ENCODE data around the gene MFRP. TPM values are rescaled to one million over a fixed set of nuclear protein-coding genes. Genes with fewer than 3 reads are reported as not detected.

Gene MFRP
- total RNA-seq, 1 donor from 2014 or later: not detected

DNA sequence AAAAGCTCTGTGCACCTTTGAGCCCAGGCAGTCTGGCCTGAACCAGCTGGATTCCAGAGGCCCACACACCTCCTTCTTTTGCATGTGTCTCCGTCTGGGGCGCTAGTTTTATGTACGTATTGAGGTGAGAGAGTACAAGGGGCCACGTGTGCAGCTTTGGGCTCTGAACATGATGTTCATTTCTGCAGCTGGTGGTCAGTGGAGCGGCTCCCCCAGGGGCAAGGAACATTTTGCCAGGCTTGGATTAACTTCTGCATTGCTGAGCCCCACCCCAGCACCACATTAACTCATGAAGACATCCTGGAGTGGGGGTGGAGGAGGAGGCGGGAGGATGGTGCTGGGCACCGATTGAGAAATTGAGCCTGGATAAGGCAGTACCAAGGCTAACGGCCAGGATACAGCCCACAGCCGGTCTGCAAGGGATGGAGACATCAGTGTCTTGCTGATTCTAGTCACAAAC is 21.2 kb upstream of the MFRP start:
- Histone ChIP-seq H3K27me3 (ENCODE audit: control insufficient read depth in 3 of 3, insufficient read depth in 3 of 3, low read length in 3 of 3) (peaks cover 0 to 6% (median 0%) of the 10 kb centered on the region in 3 donors), H3K4me3 (ENCODE audit: low read length in 3 of 3) (peak overlapping the region; percentile 17 to 68 (median 54)), H3K27ac (ENCODE audit: low read depth, low read length) (peak overlapping the region; percentile 100), H3K36me3 (ENCODE audit: control insufficient read depth in 3 of 3, insufficient read depth in 3 of 3, low read length in 3 of 3) (peaks cover 4 to 22% (median 8%) of the 10 kb centered on the region in 3 donors), H3K4me1 (ENCODE audit: control insufficient read depth in 3 of 3, insufficient read depth in 3 of 3, low read length in 3 of 3) (peaks cover 89 to 92% (median 90%) of the 10 kb centered on the region in 3 donors), H3K9ac (ENCODE audit: low read depth in 1 of 3, low read length in 3 of 3) (peak overlapping the region; percentile 65 to 86 (median 79)), H3K9me3 (ENCODE audit: control insufficient read depth in 3 of 3, low read length in 3 of 3) (no peaks in the 10 kb centered on the region)

DNA sequence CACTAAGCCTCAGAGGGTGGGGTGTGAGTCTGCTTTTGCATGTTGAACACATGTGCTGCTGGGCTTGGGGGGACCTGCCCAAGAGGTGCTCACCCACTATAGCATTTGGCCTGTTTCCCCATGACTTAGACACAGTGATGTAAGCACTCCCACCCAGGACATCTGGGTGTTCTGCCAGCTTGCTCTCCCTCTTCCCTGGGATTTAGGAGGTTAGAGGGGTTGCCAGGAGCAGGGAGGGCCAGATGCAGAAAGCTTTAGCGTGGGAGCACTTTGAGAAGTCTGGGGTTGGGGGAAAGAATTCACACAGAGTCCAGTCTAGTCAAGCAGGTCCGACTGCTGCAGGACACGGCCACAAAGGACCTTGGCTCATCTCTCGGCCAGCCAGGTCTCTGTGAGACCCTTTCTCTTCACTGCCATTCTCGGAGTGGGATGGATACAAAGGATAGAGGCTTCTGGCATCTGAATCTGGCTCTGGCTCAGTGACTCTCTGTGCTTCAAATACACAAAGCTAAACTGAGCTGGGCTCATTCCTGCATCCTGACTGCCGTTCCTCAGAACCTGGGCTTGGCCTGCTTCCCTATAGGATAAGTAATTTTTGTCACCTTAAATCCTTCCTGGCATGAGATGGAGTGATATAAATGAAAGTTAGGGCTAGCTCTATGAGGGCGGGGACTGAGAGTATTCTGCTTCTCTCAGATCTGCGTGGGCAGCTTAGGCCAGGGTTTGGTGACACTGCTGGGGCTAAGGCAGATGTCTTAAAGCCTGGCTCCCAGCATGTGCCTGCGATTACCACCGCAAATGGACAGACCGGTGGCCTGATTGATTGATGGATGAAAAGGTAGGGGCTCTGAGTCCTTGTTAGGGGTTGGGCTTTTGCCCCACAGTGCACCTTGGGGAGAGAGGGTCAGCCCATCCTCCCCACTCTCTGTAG is 20.4 kb upstream of the MFRP start:
- Histone ChIP-seq H3K27ac (ENCODE audit: low read depth, low read length) (peak overlapping the region; percentile 100), H3K27me3 (ENCODE audit: control insufficient read depth in 3 of 3, insufficient read depth in 3 of 3, low read length in 3 of 3) (peaks cover 0 to 6% (median 0%) of the 10 kb centered on the region in 3 donors), H3K4me1 (ENCODE audit: control insufficient read depth in 3 of 3, insufficient read depth in 3 of 3, low read length in 3 of 3) (peaks cover 89 to 92% (median 90%) of the 10 kb centered on the region in 3 donors), H3K9me3 (ENCODE audit: control insufficient read depth in 3 of 3, low read length in 3 of 3) (no peaks in the 10 kb centered on the region), H3K36me3 (ENCODE audit: control insufficient read depth in 3 of 3, insufficient read depth in 3 of 3, low read length in 3 of 3) (peaks cover 4 to 21% (median 8%) of the 10 kb centered on the region in 3 donors), H3K9ac (ENCODE audit: low read depth in 1 of 3, low read length in 3 of 3) (peak overlapping the region; percentile 65 to 86 (median 70)), H3K4me3 (ENCODE audit: low read length in 3 of 3) (peak overlapping the region; percentile 17 to 49 (median 30))

- Histone ChIP-seq H3K4me3 (ENCODE audit: low read length in 3 of 3) (peak overlapping the region; percentile 48 to 69 (median 63)), H3K36me3 (ENCODE audit: control insufficient read depth in 3 of 3, insufficient read depth in 3 of 3, low read length in 3 of 3) (peaks cover 4 to 21% (median 9%) of the 10 kb centered on the region in 3 donors), H3K27me3 (ENCODE audit: control insufficient read depth in 3 of 3, insufficient read depth in 3 of 3, low read length in 3 of 3) (peaks cover 0 to 6% (median 0%) of the 10 kb centered on the region in 3 donors), H3K9me3 (ENCODE audit: control insufficient read depth in 3 of 3, low read length in 3 of 3) (no peaks in the 10 kb centered on the region), H3K4me1 (ENCODE audit: control insufficient read depth in 3 of 3, insufficient read depth in 3 of 3, low read length in 3 of 3) (peaks cover 86 to 90% (median 88%) of the 10 kb centered on the region in 3 donors), H3K9ac (ENCODE audit: low read depth in 1 of 3, low read length in 3 of 3) (peak overlapping the region; percentile 81 to 83 (median 83)), H3K27ac (ENCODE audit: low read depth, low read length) (peak overlapping the region; percentile 100)
Measured at GRCh38 chr11:119365071-119365591, 18.6 kb upstream of the MFRP start.

- peaks cover 15 to 32% (median 20%) of the 10 kb centered on the region in 3 donors for H3K36me3 ChIP-seq (ENCODE audit: control insufficient read depth in 3 of 3, insufficient read depth in 3 of 3, low read length in 3 of 3)
- peak overlapping the region; percentile 83 to 98 (median 93) for H3K9ac ChIP-seq (ENCODE audit: low read depth in 1 of 3, low read length in 3 of 3)
- peaks cover 79 to 90% (median 85%) of the 10 kb centered on the region in 3 donors for H3K4me1 ChIP-seq (ENCODE audit: control insufficient read depth in 3 of 3, insufficient read depth in 3 of 3, low read length in 3 of 3)
- H3K27ac ChIP-seq (ENCODE audit: low read depth, low read length): peak overlapping the region; percentile 100
- no peaks in the 10 kb centered on the region for H3K9me3 ChIP-seq (ENCODE audit: control insufficient read depth in 3 of 3, low read length in 3 of 3)
- H3K27me3 ChIP-seq (ENCODE audit: control insufficient read depth in 3 of 3, insufficient read depth in 3 of 3, low read length in 3 of 3): peaks cover 0 to 6% (median 0%) of the 10 kb centered on the region in 3 donors
- H3K4me3 ChIP-seq (ENCODE audit: low read length in 3 of 3): peak overlapping the region; percentile 57 to 83 (median 79)
Measured at GRCh38 chr11:119363851-119364590, 17.5 kb upstream of the MFRP start.

DNA sequence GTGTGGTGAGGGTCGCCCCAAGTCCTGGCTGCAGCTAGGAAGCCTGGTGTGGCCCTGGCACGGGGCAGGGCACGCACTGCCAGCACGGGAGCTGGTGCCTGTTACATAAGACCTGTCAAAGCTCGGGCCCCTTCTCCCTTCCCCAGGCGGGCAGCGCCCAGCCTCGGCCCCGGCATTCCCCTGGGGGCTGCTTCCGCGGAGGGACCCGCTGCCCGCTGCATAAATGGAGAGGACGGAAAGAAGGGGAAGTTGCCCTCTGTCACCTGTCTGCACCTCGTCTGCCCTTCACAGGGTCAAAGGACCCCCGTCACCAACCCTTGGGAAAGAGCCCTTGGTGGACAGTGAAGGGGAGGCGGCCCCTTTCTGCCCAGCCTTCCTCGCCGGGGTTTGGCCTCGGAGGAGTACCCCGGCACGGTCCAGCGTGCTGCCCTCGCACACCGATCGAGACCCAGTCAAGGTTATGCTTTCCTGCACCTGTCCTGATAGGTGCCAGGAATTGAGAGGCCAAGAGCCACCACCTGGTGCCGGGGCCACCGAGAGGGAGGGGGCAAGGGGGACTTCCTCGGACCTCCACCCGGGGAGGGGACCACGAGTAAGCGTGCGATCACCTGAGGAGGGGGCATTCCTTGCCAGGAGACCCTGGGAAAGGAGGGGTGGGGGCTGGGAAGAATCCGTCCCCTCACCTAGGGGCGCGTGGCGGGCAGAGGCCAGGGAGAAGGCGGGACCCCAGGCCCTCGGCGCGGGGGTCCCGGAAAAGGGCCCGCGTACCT is 16.8 kb upstream of the MFRP start:
- Histone ChIP-seq H3K27me3 (ENCODE audit: control insufficient read depth in 3 of 3, insufficient read depth in 3 of 3, low read length in 3 of 3) (peaks cover 0 to 6% (median 0%) of the 10 kb centered on the region in 3 donors), H3K4me3 (ENCODE audit: low read length in 3 of 3) (peak overlapping the region; percentile 57 to 83 (median 79)), H3K4me1 (ENCODE audit: control insufficient read depth in 3 of 3, insufficient read depth in 3 of 3, low read length in 3 of 3) (peaks cover 72 to 90% (median 80%) of the 10 kb centered on the region in 3 donors), H3K9ac (ENCODE audit: low read depth in 1 of 3, low read length in 3 of 3) (peak overlapping the region; percentile 79 to 98 (median 93)), H3K27ac (ENCODE audit: low read depth, low read length) (peak overlapping the region; percentile 100), H3K9me3 (ENCODE audit: control insufficient read depth in 3 of 3, low read length in 3 of 3) (no peaks in the 10 kb centered on the region), H3K36me3 (ENCODE audit: control insufficient read depth in 3 of 3, insufficient read depth in 3 of 3, low read length in 3 of 3) (peaks cover 18 to 38% (median 27%) of the 10 kb centered on the region in 3 donors)

DNA sequence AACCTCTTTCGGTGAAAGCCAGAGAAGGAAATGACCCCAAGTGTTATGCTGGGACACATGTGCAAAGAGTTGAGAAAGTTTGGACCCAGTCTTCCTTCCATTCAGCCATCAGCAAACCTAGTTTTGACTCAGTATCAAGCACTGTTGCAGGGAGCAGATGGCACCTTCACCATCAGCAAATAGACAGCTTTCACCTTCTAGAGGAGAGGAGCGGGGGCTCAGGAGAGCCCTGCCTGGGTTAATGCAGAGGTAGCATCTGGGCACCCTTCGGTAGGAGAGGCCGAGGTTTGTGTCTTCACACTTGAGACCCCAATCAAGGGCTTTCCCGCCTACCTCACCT is 16.2 kb upstream of the MFRP start:
- peak overlapping the region; percentile 57 to 83 (median 79) for H3K4me3 ChIP-seq (ENCODE audit: low read length in 3 of 3)
- H3K27me3 ChIP-seq (ENCODE audit: control insufficient read depth in 3 of 3, insufficient read depth in 3 of 3, low read length in 3 of 3): peaks cover 0 to 6% (median 0%) of the 10 kb centered on the region in 3 donors
- H3K4me1 ChIP-seq (ENCODE audit: control insufficient read depth in 3 of 3, insufficient read depth in 3 of 3, low read length in 3 of 3): peaks cover 68 to 90% (median 78%) of the 10 kb centered on the region in 3 donors
- H3K36me3 ChIP-seq (ENCODE audit: control insufficient read depth in 3 of 3, insufficient read depth in 3 of 3, low read length in 3 of 3): peaks cover 23 to 40% (median 32%) of the 10 kb centered on the region in 3 donors
- H3K9me3 ChIP-seq (ENCODE audit: control insufficient read depth in 3 of 3, low read length in 3 of 3): no peaks in the 10 kb centered on the region
- H3K9ac ChIP-seq (ENCODE audit: low read depth in 1 of 3, low read length in 3 of 3): peak overlapping the region; percentile 79 to 98 (median 93)
- peak overlapping the region; percentile 100 for H3K27ac ChIP-seq (ENCODE audit: low read depth, low read length)

- no peaks in the 10 kb centered on the region for H3K9me3 ChIP-seq (ENCODE audit: control insufficient read depth in 3 of 3, low read length in 3 of 3)
- peaks cover 0 to 6% (median 0%) of the 10 kb centered on the region in 3 donors for H3K27me3 ChIP-seq (ENCODE audit: control insufficient read depth in 3 of 3, insufficient read depth in 3 of 3, low read length in 3 of 3)
- H3K4me3 ChIP-seq (ENCODE audit: low read length in 3 of 3): peak overlapping the region; percentile 57 to 83 (median 79)
- H3K4me1 ChIP-seq (ENCODE audit: control insufficient read depth in 3 of 3, insufficient read depth in 3 of 3, low read length in 3 of 3): peaks cover 67 to 89% (median 77%) of the 10 kb centered on the region in 3 donors
- H3K36me3 ChIP-seq (ENCODE audit: control insufficient read depth in 3 of 3, insufficient read depth in 3 of 3, low read length in 3 of 3): peaks cover 24 to 37% (median 31%) of the 10 kb centered on the region in 3 donors
- peak overlapping the region; percentile 100 for H3K27ac ChIP-seq (ENCODE audit: low read depth, low read length)
- H3K9ac ChIP-seq (ENCODE audit: low read depth in 1 of 3, low read length in 3 of 3): peak overlapping the region; percentile 79 to 98 (median 93)
Measured at GRCh38 chr11:119361941-119362725, 15.6 kb upstream of the MFRP start.

DNA sequence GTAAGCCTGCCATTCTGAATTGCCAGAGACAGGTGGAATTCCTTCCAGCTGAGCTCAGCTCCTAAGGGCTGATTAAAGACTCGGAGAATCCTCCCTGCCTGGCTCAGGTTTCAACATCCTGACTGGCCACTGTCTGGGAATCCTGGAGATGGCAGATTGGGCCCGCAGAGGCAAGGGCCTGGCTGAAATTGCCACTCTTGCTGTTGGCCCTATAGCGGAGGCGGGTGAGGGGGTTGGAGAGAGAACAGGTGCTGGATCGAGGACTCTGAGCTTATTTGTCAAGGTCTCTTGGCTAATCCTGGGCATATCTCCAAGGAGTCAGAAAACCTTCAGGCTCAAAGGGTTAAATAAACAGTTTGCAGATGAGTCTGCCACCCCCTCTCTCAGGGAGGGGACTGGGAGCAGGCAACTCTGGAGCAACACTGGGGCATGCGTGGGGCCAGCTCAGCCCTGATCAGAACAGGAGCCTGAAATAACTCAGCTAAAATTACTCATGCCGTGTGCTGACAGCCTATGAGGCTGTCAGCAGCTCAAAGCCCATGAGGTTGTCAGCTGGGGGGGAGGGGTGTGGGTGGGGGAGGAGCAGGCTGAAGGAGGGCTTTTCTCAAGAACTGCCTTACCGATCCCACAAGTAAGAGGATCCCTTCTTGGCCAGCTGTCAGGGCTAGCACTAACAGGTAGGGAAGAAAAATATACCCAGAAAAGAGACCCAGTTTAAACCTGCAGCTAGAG is 14.7 kb upstream of the MFRP start:
- H3K4me3 ChIP-seq (ENCODE audit: low read length in 3 of 3): peak overlapping the region; percentile 45 to 83 (median 57)

More for the DNA sequence above, 14.7 kb upstream of the MFRP start:
- Histone ChIP-seq H3K27me3 (ENCODE audit: control insufficient read depth in 3 of 3, insufficient read depth in 3 of 3, low read length in 3 of 3) (peaks cover 0 to 6% (median 0%) of the 10 kb centered on the region in 3 donors), H3K9me3 (ENCODE audit: control insufficient read depth in 3 of 3, low read length in 3 of 3) (no peaks in the 10 kb centered on the region), H3K27ac (ENCODE audit: low read depth, low read length) (peak overlapping the region; percentile 100), H3K4me1 (ENCODE audit: control insufficient read depth in 3 of 3, insufficient read depth in 3 of 3, low read length in 3 of 3) (peaks cover 58 to 87% (median 71%) of the 10 kb centered on the region in 3 donors), H3K9ac (ENCODE audit: low read depth in 1 of 3, low read length in 3 of 3) (peak overlapping the region; percentile 79 to 98 (median 93)), H3K36me3 (ENCODE audit: control insufficient read depth in 3 of 3, insufficient read depth in 3 of 3, low read length in 3 of 3) (peaks cover 24 to 33% (median 29%) of the 10 kb centered on the region in 3 donors)

All from skeletal muscle tissue (tissue), 4 donors.